GM10847 (cell line): ENCODE data around the gene PRDM16.

ENCODE experiments used
- POLR2A ChIP-seq: IDR thresholded peaks from 2 replicates; pipeline ENCODE4 v1.6.1; 2011; ENCODE audit not compliant: insufficient read length; ENCODE audit errors: extremely low read depth

Gene PRDM16

GRCh38 chr1:3219005-3219790, 150.2 kb downstream of the PRDM16 start:
- TF ChIP-seq POLR2A = no peak

- TF ChIP-seq POLR2A = no peak
Measured at GRCh38 chr1:3219791-3220467, 150.9 kb downstream of the PRDM16 start.

- no peak for TF ChIP-seq POLR2A
Measured at GRCh38 chr1:3221112-3222041, 152.4 kb downstream of the PRDM16 start.

GRCh38 chr1:3222042-3222692, 153.2 kb downstream of the PRDM16 start:
- TF ChIP-seq POLR2A = no peak

GRCh38 chr1:3225661-3226060, 156.7 kb downstream of the PRDM16 start:
- TF ChIP-seq POLR2A = no peak

GRCh38 chr1:3226191-3226590, 157.2 kb downstream of the PRDM16 start:
- TF ChIP-seq POLR2A = no peak

GRCh38 chr1:3226701-3227350, 157.8 kb downstream of the PRDM16 start:
- TF ChIP-seq POLR2A = no peak

- TF ChIP-seq POLR2A = no peak
Measured at GRCh38 chr1:3227351-3227704, 158.3 kb downstream of the PRDM16 start.

- no peak for TF ChIP-seq POLR2A
Measured at GRCh38 chr1:3227893-3228292, 158.9 kb downstream of the PRDM16 start.

- TF ChIP-seq POLR2A = no peak
Measured at GRCh38 chr1:3229081-3229725, 160.2 kb downstream of the PRDM16 start.

- TF ChIP-seq POLR2A = no peak
Measured at GRCh38 chr1:3230553-3230952, 161.6 kb downstream of the PRDM16 start.

- no peak for TF ChIP-seq POLR2A
Measured at GRCh38 chr1:3231245-3231644, 162.2 kb downstream of the PRDM16 start.

- TF ChIP-seq POLR2A = no peak
Measured at GRCh38 chr1:3231826-3232225, 162.8 kb downstream of the PRDM16 start.

GRCh38 chr1:3233031-3233430, 164.0 kb downstream of the PRDM16 start:
- TF ChIP-seq POLR2A = no peak
